Measurements from ENCODE around the gene INPP5A.

INPP5A gene

GRCh38 chr10:132511121-132512051 is 26.2 kb upstream of the INPP5A start:
- H3K27ac ChIP-seq (replicated peaks) = no peak overlapping the region; the same call in 1 of the 2 replicates
- H3K4me3 ChIP-seq (replicated peaks; ENCODE audit: insufficient read depth, low read length) = no peak overlapping the region
- no peak for TF ChIP-seq POLR2AphosphoS5 (IDR thresholded peaks at IDR 0.05; ENCODE audit: low read depth)
- TF ChIP-seq GABPA (IDR thresholded peaks at IDR 0.05; ENCODE audit: low read depth) = no peak
- TF ChIP-seq SPI1 (IDR thresholded peaks at IDR 0.05; ENCODE audit: borderline replicate concordance, low read depth) = no peak
- TF ChIP-seq CTCF (IDR thresholded peaks at IDR 0.05; ENCODE audit: insufficient read depth, low read length) = no peak
- TF ChIP-seq REST (IDR thresholded peaks at IDR 0.05; ENCODE audit: insufficient replicate concordance, low read depth) = no peak
- peak in 1 of 2 experiments; percentile 12 for DNase-seq (ENCODE audit: low read depth in 1 of 2, low spot score in 1 of 2)
- H3K27me3 ChIP-seq (ENCODE audit: insufficient read depth, poor library complexity, severe bottlenecking) = no peaks in the 10 kb centered on the region

GRCh38 chr10:132512052-132512442 is 25.5 kb upstream of the INPP5A start:
- Histone ChIP-seq H3K4me3 (replicated peaks; ENCODE audit: insufficient read depth, low read length) (no peak overlapping the region), H3K27ac (replicated peaks) (no peak overlapping the region), H3K27me3 (ENCODE audit: insufficient read depth, poor library complexity, severe bottlenecking) (no peaks in the 10 kb centered on the region)
- TF ChIP-seq GABPA (IDR thresholded peaks at IDR 0.05; ENCODE audit: low read depth) (no peak), POLR2AphosphoS5 (IDR thresholded peaks at IDR 0.05; ENCODE audit: low read depth) (no peak)
- DNase-seq (ENCODE audit: low read depth in 1 of 2, low spot score in 1 of 2) = no peak

GRCh38 chr10:132512693-132513345 is 24.8 kb upstream of the INPP5A start:
- TF ChIP-seq REST (IDR thresholded peaks at IDR 0.05; ENCODE audit: insufficient replicate concordance, low read depth) (no peak), CTCF (IDR thresholded peaks at IDR 0.05; ENCODE audit: insufficient read depth, low read length) (no peak), POLR2AphosphoS5 (IDR thresholded peaks at IDR 0.05; ENCODE audit: low read depth) (no peak)
- H3K27me3 ChIP-seq (ENCODE audit: insufficient read depth, poor library complexity, severe bottlenecking) = no peaks in the 10 kb centered on the region
- no peak overlapping the region for H3K4me3 ChIP-seq (replicated peaks; ENCODE audit: insufficient read depth, low read length)
- no peak for DNase-seq (ENCODE audit: low read depth in 1 of 2, low spot score in 1 of 2)
- H3K27ac ChIP-seq (replicated peaks) = no peak overlapping the region

GRCh38 chr10:132514821-132515520 is 22.6 kb upstream of the INPP5A start:
- Histone ChIP-seq H3K27ac (replicated peaks) (no peak overlapping the region), H3K4me3 (replicated peaks; ENCODE audit: insufficient read depth, low read length) (no peak overlapping the region), H3K27me3 (ENCODE audit: insufficient read depth, poor library complexity, severe bottlenecking) (no peaks in the 10 kb centered on the region)
- DNase-seq (ENCODE audit: low read depth in 1 of 2, low spot score in 1 of 2) = no peak
- TF ChIP-seq SPI1 (IDR thresholded peaks at IDR 0.05; ENCODE audit: borderline replicate concordance, low read depth) (peak; percentile 44; the same call in 1 of the 2 replicates), POLR2AphosphoS5 (IDR thresholded peaks at IDR 0.05; ENCODE audit: low read depth) (no peak)
